Gastroesophageal sphincter (tissue), 4 donors: Measurements from ENCODE around the gene RNFT1. TPM values are rescaled to one million over a fixed set of nuclear protein-coding genes. Genes with fewer than 3 reads are reported as not detected.
"Not testable (repeated sequence)": the region's sequence is repeated elsewhere in the genome, so short reads cannot be mapped to it uniquely, and the experiment has no call there.

Experiments used
- ATAC-seq: fragments of 150-250 bp; one replicate; pipeline ENCODE4 v1.9.1; 2016; ENCODE audit warnings: mild to moderate bottlenecking, moderate library complexity
- H3K27ac ChIP-seq, 4 donors: fragments of 200-600 bp; sonication (generic) in 3 of 4; 1 replicate in 3 of 4; 2 replicates in 1 of 4; pipeline ENCODE4 v1.5.1; 2016 to 2019
- H3K27me3 ChIP-seq: fragments of 200-600 bp; sonication (generic); one replicate; pipeline ENCODE4 v1.5.1; 2019
- H3K36me3 ChIP-seq, 2 donors: fragments of 200-600 bp; sonication (generic); one replicate each; pipeline ENCODE4 v1.5.1; 2019; ENCODE audit warnings: control low read depth in 1 of 2
- H3K4me1 ChIP-seq, 3 donors: fragments of 200-600 bp; sonication (generic); 1 replicate in 2 of 3; 2 replicates in 1 of 3; pipeline ENCODE4 v1.5.1; 2016 to 2019; ENCODE audit warnings: control low read depth in 2 of 3
- H3K4me3 ChIP-seq, 2 donors: fragments of 200-600 bp; sonication (generic); one replicate each; pipeline ENCODE4 v1.5.1; 2019; ENCODE audit warnings: mild to moderate bottlenecking in 1 of 2, moderate library complexity in 1 of 2
- H3K9me3 ChIP-seq, 3 donors: fragments of 200-600 bp; sonication (generic); one replicate each; pipeline ENCODE4 v1.5.1; 2017 to 2019; ENCODE audit warnings: control low read depth in 2 of 3
- CTCF ChIP-seq, 4 experiments: fragments of 200-600 bp in 2 of 4; fragments of 450-650 bp in 2 of 4; sonication (generic) in 1 of 4; IDR thresholded peaks; one replicate each; pipeline ENCODE4 v1.5.1; 2017 to 2019; ENCODE audit warnings: antibody characterized with exemption in 4 of 4, mild to moderate bottlenecking in 2 of 4, moderate library complexity in 2 of 4
- EP300 ChIP-seq: sonication (generic); formaldehyde crosslinking; IDR thresholded peaks from one replicate; pipeline ENCODE4 v1.6.1; 2017; ENCODE audit warnings: antibody characterized with exemption, mild to moderate bottlenecking
- POLR2A ChIP-seq, 2 donors: fragments of 450-650 bp; IDR thresholded peaks; one replicate each; pipeline ENCODE4 v1.6.1; 2017; ENCODE audit warnings: antibody characterized with exemption in 2 of 2, mild to moderate bottlenecking in 2 of 2, moderate library complexity in 1 of 2
- POLR2AphosphoS5 ChIP-seq: sonication (generic); formaldehyde crosslinking; IDR thresholded peaks from one replicate; pipeline ENCODE4 v1.6.1; 2017; ENCODE audit warnings: antibody characterized with exemption
- WGBS, 2 donors: methylation state at CpG; one replicate each; pipeline ENCODE4 v1.1.5; 2018; ENCODE audit warnings: low coverage in 1 of 2; 5-methylcytosine and 5-hydroxymethylcytosine counted together
- total RNA-seq, 4 donors: library from RNA; depleted of rRNA; stranded (reverse); fragments of >200 nt; gene quantifications; one replicate each; pipeline ENCODE4 v1.1.0, GENCODE V29; 2016

The RNFT1 gene
- total RNA-seq: 10 to 100 TPM in 1 of 4 donors, 1 to 10 TPM in 3; 5.6 to 10.6 (median 6.6) TPM

- ATAC-seq: peak; percentile 95
- Histone ChIP-seq H3K27ac (peak within 1 kb of the TSS; percentile 88 to 95 (median 93)), H3K9me3 (no peaks in the 10 kb centered on the region), H3K36me3 (no peaks in the 10 kb centered on the region), H3K4me1 (peaks cover 0 to 28% (median 11%) of the 10 kb centered on the region in 3 donors), H3K27me3 (no peaks in the 10 kb centered on the region), H3K4me3 (peak within 1 kb of the TSS; percentile 65 to 70)
- 10 to 13% methylated on average over 4 to 12 of the region's 67 CpGs for WGBS, 2 donors
- TF ChIP-seq POLR2A (IDR thresholded peaks at IDR 0.05) (peak; percentile 69 to 87), CTCF (IDR thresholded peaks at IDR 0.05) (no peak), POLR2AphosphoS5 (peak; percentile 48), EP300 (no peak)
These were observed at the start of gene RNFT1 for GRCh38 chr17:59964482-59965328. Gene RNFT1, minus strand, starts transcription at chr17:59964740. Its CDS starts 77 bp downstream, at chr17:59964663.

- not testable (repeated sequence) for H3K4me1 ChIP-seq, H3K36me3 ChIP-seq, H3K27ac ChIP-seq, H3K9me3 ChIP-seq, ATAC-seq, H3K27me3 ChIP-seq, H3K4me3 ChIP-seq
- no CpG with 5 or more reads among the region's 13 CpGs for WGBS, 2 donors
These were observed 44.8 kb upstream of the RNFT1 start for GRCh38 chr17:60009326-60009725.

GRCh38 chr17:60008377-60008776 is 43.8 kb upstream of the RNFT1 start:
- H3K4me1 ChIP-seq, H3K4me3 ChIP-seq, H3K9me3 ChIP-seq, ATAC-seq, H3K36me3 ChIP-seq, H3K27me3 ChIP-seq, H3K27ac ChIP-seq: not testable (repeated sequence)
- no CpG with 5 or more reads among the region's 16 CpGs for WGBS, 2 donors

- ATAC-seq: no peak
- Histone ChIP-seq H3K27me3 (no peaks in the 10 kb centered on the region), H3K27ac (no peak overlapping the region), H3K4me1 (no peaks in the 10 kb centered on the region), H3K36me3 (no peaks in the 10 kb centered on the region), H3K4me3 (no peak overlapping the region), H3K9me3 (no peaks in the 10 kb centered on the region)
- 84 to 90% methylated on average over 5 to 8 of the region's 13 CpGs for WGBS, 2 donors
- TF ChIP-seq POLR2A (IDR thresholded peaks at IDR 0.05): no peak
These were observed 41.6 kb upstream of the RNFT1 start for GRCh38 chr17:60006160-60006559.

- not testable (repeated sequence) for ATAC-seq, H3K27me3 ChIP-seq, H3K9me3 ChIP-seq, H3K4me3 ChIP-seq, H3K27ac ChIP-seq, H3K4me1 ChIP-seq, H3K36me3 ChIP-seq
- WGBS, 2 donors: 73% methylated on average over 3 of the region's 5 CpGs; no CpG with 5 or more reads in 1 of the 2 donors
These were observed 40.0 kb upstream of the RNFT1 start for GRCh38 chr17:60004561-60004960.

GRCh38 chr17:60002405-60002804 is 37.9 kb upstream of the RNFT1 start:
- 85 to 88% methylated on average over 3 of the region's 3 CpGs for WGBS, 2 donors
- not testable (repeated sequence) for ATAC-seq, H3K36me3 ChIP-seq, H3K27ac ChIP-seq, H3K9me3 ChIP-seq, H3K27me3 ChIP-seq, H3K4me1 ChIP-seq, H3K4me3 ChIP-seq

- H3K4me1 ChIP-seq, H3K27me3 ChIP-seq, H3K27ac ChIP-seq, H3K9me3 ChIP-seq, H3K36me3 ChIP-seq, H3K4me3 ChIP-seq, ATAC-seq: not testable (repeated sequence)
- WGBS, 2 donors: 48 to 80% methylated on average over 2 of the region's 3 CpGs
These were observed 32.1 kb upstream of the RNFT1 start for GRCh38 chr17:59996608-59997007.

GRCh38 chr17:59975166-59975565 is 10.6 kb upstream of the RNFT1 start:
- H3K4me1 ChIP-seq: not testable (repeated sequence)
- WGBS, 2 donors: 79 to 92% methylated on average over 2 to 3 of the region's 6 CpGs

GRCh38 chr17:59973483-59973882 is 8.9 kb upstream of the RNFT1 start:
- not testable (repeated sequence) for H3K9me3 ChIP-seq, H3K27ac ChIP-seq, H3K4me3 ChIP-seq, H3K4me1 ChIP-seq, H3K27me3 ChIP-seq, ATAC-seq, H3K36me3 ChIP-seq
- 71 to 91% methylated on average over 1 to 8 of the region's 8 CpGs for WGBS, 2 donors

More at GRCh38 chr17:59975166-59975565, 10.6 kb upstream of the RNFT1 start:
- not testable (repeated sequence) for H3K27ac ChIP-seq, H3K9me3 ChIP-seq, H3K27me3 ChIP-seq, ATAC-seq, H3K36me3 ChIP-seq, H3K4me3 ChIP-seq
